Lower leg skin (tissue), 3 donors: Measurements from ENCODE around the gene KBTBD13.

Experiments
- POLR2A ChIP-seq, 2 donors: fragments of 450-650 bp; IDR thresholded peaks; one replicate each; pipeline ENCODE4 v1.6.1; 2016 to 2017; ENCODE audit warnings: antibody characterized with exemption in 2 of 2, mild to moderate bottlenecking in 1 of 2, moderate library complexity in 1 of 2
- TF ChIP-seq, protein P1 (sequence below), 3 donors: fragments of 450-650 bp; IDR thresholded peaks; one replicate each; pipeline ENCODE4 v1.5.1; 2016; ENCODE audit warnings: antibody characterized with exemption in 3 of 3, mild to moderate bottlenecking in 3 of 3, moderate library complexity in 2 of 3

DNA sequence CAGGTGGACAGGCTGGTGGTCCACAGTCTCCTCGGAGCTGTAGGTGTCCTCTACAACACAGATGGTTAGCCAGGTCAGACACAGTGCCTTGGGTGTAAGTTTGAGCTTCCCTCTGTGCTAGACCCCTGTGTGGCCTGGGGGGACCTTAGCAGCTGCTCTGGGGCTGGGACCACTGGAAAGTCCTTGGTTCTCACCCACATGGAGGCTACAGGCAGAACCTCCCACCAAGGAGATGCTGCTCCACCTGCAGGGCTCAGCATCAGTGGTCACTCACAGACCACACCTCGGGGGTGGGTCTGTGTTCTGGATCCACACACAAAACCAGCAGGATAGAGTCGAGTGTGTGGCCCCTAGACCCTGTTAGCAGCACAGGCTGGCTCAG lies 17.2 kb upstream of the KBTBD13 start:
- TF ChIP-seq, protein P1, sequence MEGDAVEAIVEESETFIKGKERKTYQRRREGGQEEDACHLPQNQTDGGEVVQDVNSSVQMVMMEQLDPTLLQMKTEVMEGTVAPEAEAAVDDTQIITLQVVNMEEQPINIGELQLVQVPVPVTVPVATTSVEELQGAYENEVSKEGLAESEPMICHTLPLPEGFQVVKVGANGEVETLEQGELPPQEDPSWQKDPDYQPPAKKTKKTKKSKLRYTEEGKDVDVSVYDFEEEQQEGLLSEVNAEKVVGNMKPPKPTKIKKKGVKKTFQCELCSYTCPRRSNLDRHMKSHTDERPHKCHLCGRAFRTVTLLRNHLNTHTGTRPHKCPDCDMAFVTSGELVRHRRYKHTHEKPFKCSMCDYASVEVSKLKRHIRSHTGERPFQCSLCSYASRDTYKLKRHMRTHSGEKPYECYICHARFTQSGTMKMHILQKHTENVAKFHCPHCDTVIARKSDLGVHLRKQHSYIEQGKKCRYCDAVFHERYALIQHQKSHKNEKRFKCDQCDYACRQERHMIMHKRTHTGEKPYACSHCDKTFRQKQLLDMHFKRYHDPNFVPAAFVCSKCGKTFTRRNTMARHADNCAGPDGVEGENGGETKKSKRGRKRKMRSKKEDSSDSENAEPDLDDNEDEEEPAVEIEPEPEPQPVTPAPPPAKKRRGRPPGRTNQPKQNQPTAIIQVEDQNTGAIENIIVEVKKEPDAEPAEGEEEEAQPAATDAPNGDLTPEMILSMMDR (IDR thresholded peaks at IDR 0.05): no peak
- TF ChIP-seq POLR2A (IDR thresholded peaks at IDR 0.05): no peak
